Thymus (tissue), 11 donors: Measurements from ENCODE around the gene PRELID1. TPM values are rescaled to one million over a fixed set of nuclear protein-coding genes. Genes with fewer than 3 reads are reported as not detected.

Source experiments
- DNase-seq, 9 donors: peaks; one replicate each; pipeline ENCODE4 v3.0.0-alpha.2; 2013; ENCODE audit warnings: low spot score in 9 of 9, low read depth in 6 of 9, missing footprints in 1 of 9
- H3K27ac ChIP-seq, 2 donors: one replicate each; pipeline ENCODE4 v1.5.1; 2013; ENCODE audit warnings: control low read depth in 1 of 2, low read depth in 1 of 2, low read length in 1 of 2, mild to moderate bottlenecking in 1 of 2, moderate library complexity in 1 of 2
- H3K27me3 ChIP-seq, 2 donors: one replicate each; pipeline ENCODE4 v1.5.1; 2013; ENCODE audit warnings: low read length in 1 of 2; ENCODE audit not compliant: control insufficient read depth in 2 of 2, insufficient read depth in 1 of 2
- H3K36me3 ChIP-seq, 2 donors: one replicate each; pipeline ENCODE4 v1.5.1; 2013; ENCODE audit warnings: low read length in 1 of 2, mild to moderate bottlenecking in 1 of 2, moderate library complexity in 1 of 2; ENCODE audit not compliant: control insufficient read depth in 2 of 2, insufficient read depth in 2 of 2
- H3K4me1 ChIP-seq, 2 donors: one replicate each; pipeline ENCODE4 v1.5.1; 2013; ENCODE audit warnings: low read length in 2 of 2; ENCODE audit not compliant: control insufficient read depth in 2 of 2, insufficient read depth in 2 of 2
- H3K4me3 ChIP-seq, 2 donors: one replicate each; pipeline ENCODE4 v1.5.1; 2013; ENCODE audit warnings: low read length in 2 of 2, control low read depth in 1 of 2, mild to moderate bottlenecking in 1 of 2
- H3K9me3 ChIP-seq, 2 donors: one replicate each; pipeline ENCODE4 v1.5.1; 2013; ENCODE audit warnings: low read length in 1 of 2, mild to moderate bottlenecking in 1 of 2; ENCODE audit not compliant: control insufficient read depth in 2 of 2, insufficient read depth in 1 of 2
- WGBS: extraction: QIAGEN DNeasy Blood & Tissue Kit; methylation state at CpG from one replicate; pipeline ENCODE4 v1.1.7; 2013; 5-methylcytosine and 5-hydroxymethylcytosine counted together
- polyA plus RNA-seq: library from polyadenylated mRNA; stranded (reverse); fragments of 200-250 nt; gene quantifications from one replicate; pipeline ENCODE4 v1.2.3, GENCODE V29; 2013
- total RNA-seq: library from RNA; stranded (reverse); fragments of 120-200 nt; gene quantifications from one replicate; pipeline ENCODE4 v1.2.4, GENCODE V29; 2013
- donor health status: healthy.

Gene PRELID1
- total and polyA plus RNA-seq, 2 donors = 79.1 to 105 TPM

DNA sequence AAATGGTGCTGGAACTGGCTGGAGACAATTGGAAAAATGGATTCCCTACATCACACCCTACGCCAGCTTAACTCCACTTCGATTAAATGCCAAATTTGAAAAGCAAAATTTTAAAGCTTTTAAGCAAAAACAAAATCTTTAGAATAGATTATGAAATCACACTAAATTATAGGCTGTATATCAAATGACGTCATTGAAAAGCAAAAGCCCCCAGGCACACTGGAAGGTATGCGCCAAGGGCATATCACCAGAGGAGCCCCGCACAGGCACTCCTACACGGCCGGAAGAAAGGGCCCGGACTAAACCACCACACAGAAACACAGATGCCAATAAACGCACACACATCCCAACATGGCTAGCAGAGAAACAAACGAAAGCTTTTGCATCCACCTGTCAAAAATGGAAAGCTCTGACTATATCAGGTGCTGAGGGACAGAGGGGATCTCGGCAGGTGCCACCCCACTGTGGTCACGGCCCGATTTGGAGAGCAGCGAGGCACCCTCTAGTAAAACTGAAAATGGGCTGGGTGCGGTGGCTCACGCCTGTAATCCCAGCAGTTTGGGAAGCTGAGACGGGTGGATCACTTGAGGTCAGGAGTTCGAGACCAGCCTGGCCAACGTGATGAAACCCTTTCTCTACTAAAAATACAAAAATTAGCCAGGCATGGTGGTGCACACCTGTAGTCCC is 25.1 kb downstream of the PRELID1 start:
- Histone ChIP-seq H3K36me3 (peaks cover 48 to 49% of the 10 kb centered on the region in 2 donors), H3K27ac (no peak overlapping the region), H3K27me3 (no peaks in the 10 kb centered on the region), H3K4me1 (peaks cover 0 to 14% of the 10 kb centered on the region in 2 donors), H3K4me3 (no peak overlapping the region), H3K9me3 (no peaks in the 10 kb centered on the region)
- 98% methylated on average over 19 of the region's 19 CpGs for WGBS
- no peak for DNase-seq

GRCh38 chr5:177329883-177330282 is 26.3 kb downstream of the PRELID1 start:
- peaks cover 60 to 61% of the 10 kb centered on the region in 2 donors for H3K36me3 ChIP-seq
- no peak for DNase-seq
- 93% methylated on average over 6 of the region's 6 CpGs for WGBS
- no peak overlapping the region for H3K27ac ChIP-seq
- H3K4me1 ChIP-seq = peaks cover 0 to 14% of the 10 kb centered on the region in 2 donors
- no peaks in the 10 kb centered on the region for H3K9me3 ChIP-seq
- H3K4me3 ChIP-seq = no peak overlapping the region
- no peaks in the 10 kb centered on the region for H3K27me3 ChIP-seq

DNA sequence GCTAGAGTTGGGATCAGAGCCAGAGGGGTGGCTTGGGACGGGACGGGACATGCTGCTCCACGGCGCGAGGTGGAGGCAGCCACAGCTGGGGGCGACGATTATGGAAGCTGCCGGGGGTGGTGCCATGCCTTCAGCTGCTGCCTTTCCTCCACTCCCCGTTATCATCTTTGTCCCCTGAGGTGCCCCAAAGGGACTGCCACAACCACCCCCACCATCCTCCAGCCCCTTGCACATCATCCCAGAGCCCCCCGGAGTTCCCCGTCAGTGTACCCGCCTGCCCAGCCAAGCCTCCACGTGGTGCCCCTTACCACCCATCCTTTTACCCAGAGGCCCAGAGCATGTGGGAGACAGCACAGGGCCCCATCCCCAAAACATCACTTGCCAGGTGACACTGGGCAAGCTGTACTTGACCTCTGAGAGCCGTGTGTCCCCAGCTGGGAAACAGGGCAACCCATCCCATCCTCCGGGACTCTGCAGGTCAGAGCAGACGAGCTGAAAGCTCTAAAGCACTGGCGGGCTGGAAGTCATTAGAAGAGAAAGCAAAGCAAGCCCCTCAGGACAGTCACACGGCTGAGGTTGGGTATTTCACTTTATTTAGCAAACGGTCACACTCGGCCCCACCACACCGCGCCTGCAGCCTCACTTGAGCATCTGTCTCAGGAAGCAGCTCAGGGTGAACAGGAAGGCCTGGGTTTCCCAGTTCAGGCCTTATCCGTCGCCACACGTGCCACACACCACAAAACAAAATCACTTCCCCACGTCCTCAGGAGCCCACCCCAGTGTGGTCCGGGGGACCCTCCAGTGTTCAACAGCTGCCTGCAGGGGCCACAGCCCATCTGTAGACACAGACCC is 27.6 kb downstream of the PRELID1 start:
- Histone ChIP-seq H3K36me3 (peaks cover 70 to 74% of the 10 kb centered on the region in 2 donors), H3K4me3 (no peak overlapping the region), H3K27me3 (no peaks in the 10 kb centered on the region), H3K9me3 (peaks cover 0 to 4% of the 10 kb centered on the region in 2 donors), H3K4me1 (peaks cover 0 to 14% of the 10 kb centered on the region in 2 donors), H3K27ac (no peak overlapping the region)
- DNase-seq = no peak
- WGBS = 67% methylated on average over 27 of the region's 27 CpGs

DNA sequence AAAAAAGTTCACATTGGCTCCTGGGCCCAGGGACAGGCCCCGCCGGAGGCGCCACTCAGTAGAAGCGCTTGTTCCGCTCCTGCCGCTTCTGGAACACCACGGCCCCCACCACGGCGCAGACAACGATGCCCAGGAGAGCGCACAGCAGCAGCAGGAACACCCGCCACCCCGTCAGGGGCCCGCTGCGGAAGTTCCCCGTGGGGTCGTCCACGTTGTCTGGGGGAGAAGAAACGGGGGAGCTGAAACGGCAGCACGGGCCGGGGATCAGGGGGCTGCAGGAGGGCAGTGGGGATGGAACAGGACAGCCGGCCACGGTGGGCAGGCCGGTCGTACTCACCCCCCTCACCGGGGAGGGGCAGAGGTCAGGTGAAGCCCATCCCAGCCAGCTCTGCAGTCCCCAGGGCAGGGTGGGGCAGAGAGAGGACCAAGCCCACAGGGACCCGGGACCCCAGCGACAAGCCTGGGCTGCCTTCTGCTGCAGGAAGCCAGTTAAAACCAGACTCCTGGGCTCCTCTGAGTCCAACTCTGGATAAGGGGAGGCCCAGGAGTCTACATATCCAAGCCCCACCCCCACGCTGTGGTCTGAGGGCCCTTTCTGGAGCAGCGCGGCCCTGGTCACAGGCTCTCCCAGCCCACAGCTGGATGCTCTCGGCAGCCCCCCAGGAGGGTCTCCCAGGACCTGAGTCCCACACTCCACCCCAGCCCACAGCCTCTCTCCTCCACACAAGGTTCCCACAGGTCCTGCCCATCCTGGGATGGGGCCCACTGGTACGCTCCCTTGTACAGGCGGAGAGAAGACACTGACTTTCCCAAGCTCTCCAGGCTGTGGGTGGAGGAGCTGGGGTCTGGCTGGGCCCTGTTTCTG is 28.7 kb downstream of the PRELID1 start:
- peaks cover 0 to 14% of the 10 kb centered on the region in 2 donors for H3K4me1 ChIP-seq
- H3K9me3 ChIP-seq = peaks cover 0 to 4% of the 10 kb centered on the region in 2 donors
- no peak for DNase-seq
- H3K27ac ChIP-seq = no peak overlapping the region
- peaks cover 80 to 84% of the 10 kb centered on the region in 2 donors for H3K36me3 ChIP-seq
- H3K4me3 ChIP-seq = no peak overlapping the region
- WGBS = 55% methylated on average over 35 of the region's 35 CpGs
- no peaks in the 10 kb centered on the region for H3K27me3 ChIP-seq

- H3K9me3 ChIP-seq = peaks cover 0 to 4% of the 10 kb centered on the region in 2 donors
- no peak overlapping the region for H3K4me3 ChIP-seq
- H3K36me3 ChIP-seq = peaks cover 86 to 90% of the 10 kb centered on the region in 2 donors
- H3K27ac ChIP-seq = no peak overlapping the region
- 86% methylated on average over 13 of the region's 13 CpGs for WGBS
- H3K4me1 ChIP-seq = peaks cover 0 to 14% of the 10 kb centered on the region in 2 donors
- H3K27me3 ChIP-seq = no peaks in the 10 kb centered on the region
- no peak for DNase-seq
Measured at GRCh38 chr5:177332896-177333260, 29.3 kb downstream of the PRELID1 start.

DNA sequence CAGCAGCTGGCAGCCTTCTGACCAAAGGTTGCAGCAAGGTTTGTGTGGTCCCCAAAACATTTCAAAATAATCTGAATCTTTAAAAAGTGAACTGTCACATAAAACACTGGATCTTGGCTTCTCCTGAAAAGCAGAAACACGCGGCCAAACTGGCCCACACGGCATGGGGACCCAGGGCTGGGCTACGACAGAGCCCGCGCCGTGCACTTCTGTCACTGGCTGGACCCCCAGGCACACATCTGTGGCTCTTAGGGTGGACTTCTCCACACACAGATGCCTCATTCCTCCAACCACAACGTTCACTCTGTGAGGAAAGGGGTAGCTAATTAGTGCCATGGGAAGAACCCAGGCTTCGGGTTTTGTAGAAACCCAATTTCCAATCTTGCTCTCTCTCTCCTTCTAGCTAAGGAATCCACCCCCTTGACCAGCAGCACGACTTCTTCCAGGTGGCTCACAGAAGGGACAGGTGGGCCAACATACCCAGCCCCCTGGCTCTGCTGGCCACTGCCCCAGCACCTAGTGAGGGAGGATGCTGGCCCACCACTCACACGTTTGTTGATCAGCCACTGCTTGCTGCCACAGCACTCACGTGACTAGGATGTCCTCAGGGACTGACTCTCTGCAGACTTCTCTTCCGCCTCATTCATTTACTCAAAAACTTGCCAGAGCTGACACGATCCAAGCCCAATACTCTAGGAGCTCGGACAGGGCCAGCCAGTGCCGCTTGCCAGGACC is 30.0 kb downstream of the PRELID1 start:
- Histone ChIP-seq H3K9me3 (peaks cover 0 to 4% of the 10 kb centered on the region in 2 donors), H3K36me3 (peaks cover 87 to 93% of the 10 kb centered on the region in 2 donors), H3K4me3 (no peak overlapping the region), H3K27me3 (no peaks in the 10 kb centered on the region), H3K4me1 (peaks cover 0 to 14% of the 10 kb centered on the region in 2 donors), H3K27ac (no peak overlapping the region)
- DNase-seq = no peak
- WGBS = 97% methylated on average over 16 of the region's 16 CpGs

DNA sequence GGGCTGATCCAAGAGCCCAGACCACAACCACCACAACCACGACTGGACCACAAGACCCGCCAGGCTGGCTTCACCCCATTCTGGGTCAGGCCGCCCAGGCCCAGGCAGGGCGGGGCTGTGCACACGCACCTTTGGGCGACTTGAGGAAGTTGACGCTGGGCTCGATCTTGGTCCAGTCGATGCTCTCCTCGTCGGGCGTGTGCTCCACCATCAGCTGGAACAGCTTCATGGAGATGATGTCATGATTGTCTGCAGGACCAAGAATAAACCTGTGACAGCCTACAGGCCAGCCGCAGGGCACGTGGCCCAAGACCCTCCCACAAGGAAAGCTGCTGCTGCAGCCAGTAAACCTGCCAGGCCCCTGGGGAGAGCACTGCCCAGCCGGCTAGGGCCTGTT is 30.6 kb downstream of the PRELID1 start:
- Histone ChIP-seq H3K4me3 (no peak overlapping the region), H3K9me3 (peaks cover under 1 to 4% of the 10 kb centered on the region in 2 donors), H3K4me1 (peaks cover 0 to 14% of the 10 kb centered on the region in 2 donors), H3K27ac (no peak overlapping the region), H3K36me3 (peaks cover 86 to 96% of the 10 kb centered on the region in 2 donors), H3K27me3 (no peaks in the 10 kb centered on the region)
- no peak for DNase-seq
- WGBS = 97% methylated on average over 15 of the region's 15 CpGs
